RWPE1 (cell line): ENCODE data around the gene B3GNT4.
A peak's percentile ranks its signal among the peaks of the same experiment; 100 is the strongest.
"Not testable (repeated sequence)": the region's sequence is repeated elsewhere in the genome, so short reads cannot be mapped to it uniquely, and the experiment has no call there.

Source experiments
- CTCF ChIA-PET: fragments of 350-600 bp; sonication (Branson Sonifier 250); formaldehyde crosslinking; extraction: SDS; loops from one replicate; lab custom pipeline; 2021; lab: Yijun Ruan, JAX
- POLR2A ChIA-PET: fragments of 400-600 bp; formaldehyde crosslinking; extraction: SDS; loops from one replicate; lab custom pipeline; 2020; ENCODE audit warnings: antibody characterized with exemption; ENCODE audit not compliant: low non-redundant PET; lab: Yijun Ruan, JAX
- DNase-seq: peaks from one replicate; pipeline ENCODE4 v3.0.0; 2012; ENCODE audit warnings: low spot score
- H3K27ac ChIP-seq: fragments of 450-650 bp; 2 replicates; pipeline ENCODE4 v1.5.1; 2017
- CTCF ChIP-seq: fragments of 450-650 bp; conservative IDR thresholded peaks from 2 replicates; pipeline ENCODE4 v1.5.1; 2017; ENCODE audit warnings: low read depth, mild to moderate bottlenecking

The B3GNT4 gene

GRCh38 chr12:122195405-122195804 lies 8.1 kb upstream of the B3GNT4 start:
- no peak overlapping the region for H3K27ac ChIP-seq
- TF ChIP-seq CTCF = no peak
- CTCF ChIA-PET = no interaction called here
- DNase-seq = no peak
- POLR2A ChIA-PET = no interaction called here

GRCh38 chr12:122197612-122197966 lies 5.9 kb upstream of the B3GNT4 start:
- POLR2A ChIA-PET = no interaction called here

GRCh38 chr12:122199484-122200355 lies 3.8 kb upstream of the B3GNT4 start:
- H3K27ac ChIP-seq = no peak overlapping the region
- no peak for TF ChIP-seq CTCF
- DNase-seq = no peak
- CTCF ChIA-PET = interaction anchor here (0.7 kb wide), 1 partner anchor 11 kb away, joined by 3 read pairs; no protein-coding TSS in a partner anchor
- POLR2A ChIA-PET = no interaction called here

More at GRCh38 chr12:122197612-122197966, 5.9 kb upstream of the B3GNT4 start:
- CTCF ChIA-PET = no interaction called here
- TF ChIP-seq CTCF = no peak
- peak overlapping the region; percentile 54 for H3K27ac ChIP-seq
- DNase-seq = no peak

- no peak for TF ChIP-seq CTCF
- ChIA-PET POLR2A (no interaction called here), CTCF (interaction anchor here (0.6 to 1.0 kb wide), 3 partner anchors 10 to 163 kb away, joined by 3 to 4 read pairs (median 3); no protein-coding TSS in a partner anchor)
- no peak for DNase-seq
- no peak overlapping the region for H3K27ac ChIP-seq
Measured at GRCh38 chr12:122200541-122201175, 2.9 kb upstream of the B3GNT4 start.

- no peak for DNase-seq
- ChIA-PET CTCF (interaction anchor here (0.6 to 1.0 kb wide), 4 partner anchors 11 to 163 kb away, joined by 3 to 4 read pairs (median 4); no protein-coding TSS in a partner anchor), POLR2A (no interaction called here)
- H3K27ac ChIP-seq = no peak overlapping the region
- no peak for TF ChIP-seq CTCF
Measured at GRCh38 chr12:122201381-122201780, 2.1 kb upstream of the B3GNT4 start.

- no peak overlapping the region for H3K27ac ChIP-seq
- ChIA-PET CTCF (interaction anchor here (0.6 kb wide), 1 partner anchor 45 kb away, joined by 4 read pairs; no protein-coding TSS in a partner anchor), POLR2A (no interaction called here)
- TF ChIP-seq CTCF = no peak
- DNase-seq = no peak
Measured at GRCh38 chr12:122202017-122202416, 1.5 kb upstream of the B3GNT4 start.

GRCh38 chr12:122202811-122203210 lies 698 bp upstream of the B3GNT4 start:
- DNase-seq, POLR2A ChIA-PET: not testable (repeated sequence)
- CTCF ChIA-PET = interaction anchor here (0.6 to 1.0 kb wide), 2 partner anchors 12 to 72 kb away, joined by 5 read pairs; no protein-coding TSS in a partner anchor
- peak overlapping the region; percentile 64 for H3K27ac ChIP-seq
